ENCODE results near the gene ZDHHC13.

Gene ZDHHC13

GRCh38 chr11:19116971-19117759, at the start of gene ZDHHC13:
Gene ZDHHC13, plus strand, starts transcription at chr11:19117168. Its CDS starts 82 bp downstream, at chr11:19117250.
- peak; percentile 86 for DNase-seq

GRCh38 chr11:19071255-19071654, 45.7 kb upstream of the ZDHHC13 start:
- peak; percentile 67 for DNase-seq

GRCh38 chr11:19072464-19072863, 44.5 kb upstream of the ZDHHC13 start:
- DNase-seq, result no peak

- DNase-seq, result no peak
Observed at GRCh38 chr11:19073454-19074415, 43.2 kb upstream of the ZDHHC13 start.

- DNase-seq, result no peak
Observed at GRCh38 chr11:19075636-19076035, 41.3 kb upstream of the ZDHHC13 start.

- DNase-seq, result peak; percentile 4
Observed at GRCh38 chr11:19076744-19077589, 40.0 kb upstream of the ZDHHC13 start.

GRCh38 chr11:19077965-19078364, 39.0 kb upstream of the ZDHHC13 start:
- DNase-seq, result no peak

GRCh38 chr11:19079643-19080440, 37.1 kb upstream of the ZDHHC13 start:
- DNase-seq, result peak; percentile 51

GRCh38 chr11:19080579-19080993, 36.4 kb upstream of the ZDHHC13 start:
- DNase-seq, result no peak

- no peak for DNase-seq
Observed at GRCh38 chr11:19083166-19083565, 33.8 kb upstream of the ZDHHC13 start.

GRCh38 chr11:19084661-19085315, 32.2 kb upstream of the ZDHHC13 start:
- no peak for DNase-seq

- no peak for DNase-seq
Observed at GRCh38 chr11:19087658-19088057, 29.3 kb upstream of the ZDHHC13 start.

- no peak for DNase-seq
Observed at GRCh38 chr11:19088791-19089190, 28.2 kb upstream of the ZDHHC13 start.

- no peak for DNase-seq
Observed at GRCh38 chr11:19089421-19089820, 27.5 kb upstream of the ZDHHC13 start.

- DNase-seq, result no peak
Observed at GRCh38 chr11:19091366-19091765, 25.6 kb upstream of the ZDHHC13 start.

GRCh38 chr11:19092342-19092741, 24.6 kb upstream of the ZDHHC13 start:
- no peak for DNase-seq

- no peak for DNase-seq
Observed at GRCh38 chr11:19092850-19093249, 24.1 kb upstream of the ZDHHC13 start.

GRCh38 chr11:19093976-19094375, 23.0 kb upstream of the ZDHHC13 start:
- no peak for DNase-seq

- no peak for DNase-seq
Observed at GRCh38 chr11:19094859-19095258, 22.1 kb upstream of the ZDHHC13 start.

- no peak for DNase-seq
Observed at GRCh38 chr11:19099093-19099492, 17.9 kb upstream of the ZDHHC13 start.

GRCh38 chr11:19100885-19101284, 16.1 kb upstream of the ZDHHC13 start:
- no peak for DNase-seq

Measured in NCI-H446 treated with DMSO at 0.1 percent for 48 hours (cell line).